Measurements from ENCODE around the gene SEC23IP.

The SEC23IP gene

DNA sequence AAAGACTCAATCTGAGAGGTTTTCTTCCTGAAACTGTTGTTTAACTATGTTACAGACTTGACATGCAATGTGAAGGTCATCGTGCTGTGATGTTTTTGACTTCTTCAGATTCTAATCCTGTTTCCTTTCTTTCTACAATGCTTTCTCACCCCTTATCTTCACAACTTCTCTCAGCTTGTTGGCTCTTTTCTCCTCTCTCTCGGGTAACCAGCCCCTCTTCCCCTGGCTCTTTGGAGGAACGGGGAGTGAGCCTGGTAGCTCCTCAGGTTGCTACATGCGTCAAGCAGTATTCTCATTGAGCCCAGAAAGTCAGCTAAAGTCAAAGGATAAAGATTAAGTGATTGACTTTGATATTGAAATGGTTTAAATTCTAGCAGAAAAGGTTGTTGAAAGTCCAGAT, 40.1 kb downstream of the SEC23IP start:
- DNase-seq, result no peak

DNA sequence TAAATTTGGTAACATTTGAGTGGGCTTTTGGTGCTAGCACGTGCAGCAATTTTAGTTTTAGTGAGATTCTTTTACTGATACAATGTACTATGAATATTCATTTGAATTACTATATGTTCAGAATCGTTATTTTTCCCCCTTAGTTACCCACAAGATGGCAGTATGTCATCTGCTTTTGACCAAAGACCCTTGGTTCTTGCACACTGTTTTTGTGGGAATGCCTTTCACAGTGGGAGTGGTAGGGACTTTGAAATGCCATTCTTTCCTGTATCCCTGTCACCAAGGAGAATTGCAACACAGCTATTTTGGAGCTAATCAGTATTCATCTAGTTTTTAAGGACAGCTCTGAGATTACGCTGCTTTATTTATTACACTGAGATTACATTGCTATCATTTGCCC, 40.6 kb downstream of the SEC23IP start:
- peak in 1 of 56 donors; percentile 11 for DNase-seq

DNA sequence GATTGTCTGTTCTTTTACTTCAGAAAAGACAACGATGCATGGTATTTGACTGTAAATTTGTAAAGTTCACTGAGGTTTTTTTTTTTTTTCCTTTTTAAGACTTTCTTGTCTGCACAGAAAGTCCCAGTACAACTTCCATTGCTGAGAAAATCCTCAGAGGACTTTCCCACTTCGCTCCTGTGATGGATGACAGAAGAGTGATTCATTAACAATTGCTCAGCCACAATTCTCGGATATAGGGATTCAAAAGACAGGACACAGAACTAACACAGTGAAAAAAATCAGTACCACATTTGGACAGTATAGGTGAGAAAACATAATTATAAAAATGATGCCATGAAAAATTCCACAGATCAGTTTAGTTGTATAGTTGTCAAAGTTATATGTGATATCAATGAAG, 48.0 kb downstream of the SEC23IP start:
- no peak for DNase-seq

DNA sequence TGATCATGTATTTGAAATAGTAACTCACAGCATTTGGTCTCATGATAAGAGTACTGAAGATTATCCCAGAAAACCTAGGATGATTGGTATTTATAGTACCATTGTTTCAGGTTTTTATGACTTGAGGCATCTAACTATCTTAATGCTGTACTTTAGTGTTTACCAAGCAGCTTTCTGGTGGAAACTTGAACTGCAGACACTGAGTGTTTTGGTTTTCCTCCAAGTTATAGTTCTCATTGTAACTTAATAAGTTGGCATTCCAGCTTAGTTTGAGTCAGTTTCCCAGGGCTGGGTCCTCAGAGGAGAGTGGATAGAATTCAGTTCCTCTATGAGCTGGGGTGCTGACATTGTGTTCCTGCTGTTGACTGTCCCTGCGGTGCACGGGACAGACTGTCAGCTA, 50.4 kb downstream of the SEC23IP start:
- DNase-seq, result no peak

DNA sequence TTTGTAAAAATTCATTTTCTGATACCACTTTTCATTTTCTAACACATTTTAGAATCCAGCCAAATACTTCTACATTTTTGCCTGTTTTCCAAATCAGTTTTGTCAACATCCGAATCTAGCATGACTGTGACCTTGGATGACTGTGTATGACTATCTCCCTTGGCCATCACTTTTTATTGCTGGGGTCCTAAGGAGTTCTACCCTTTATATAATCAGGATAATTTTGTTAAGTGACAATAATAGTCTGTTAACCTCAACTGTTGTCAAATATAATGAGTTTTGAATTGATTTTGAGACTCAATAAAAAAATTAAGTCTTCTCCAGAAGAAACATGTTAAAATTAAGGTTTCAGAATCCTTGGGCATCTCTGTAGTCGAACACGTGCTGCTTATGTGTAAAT, 53.3 kb downstream of the SEC23IP start:
- DNase-seq, result no peak

DNA sequence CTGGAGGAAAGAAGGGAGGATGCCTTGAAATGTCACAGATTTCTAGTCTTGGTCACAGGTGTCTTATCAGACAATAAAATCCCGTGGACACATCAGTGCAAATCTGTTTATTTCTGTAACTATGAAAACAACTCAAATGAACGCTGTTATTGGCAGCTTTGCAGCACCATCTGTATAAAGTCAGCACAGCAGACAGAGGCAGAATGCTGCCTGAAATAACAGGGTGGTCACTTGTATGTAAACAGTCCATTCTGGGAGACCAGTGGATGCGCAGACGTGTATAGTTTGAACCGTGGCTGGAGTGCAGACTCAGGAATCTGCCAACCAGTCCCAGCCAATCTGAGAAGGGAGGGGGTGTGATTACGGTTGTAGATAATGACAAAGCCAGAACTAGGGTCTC, 54.8 kb downstream of the SEC23IP start:
- DNase-seq, result no peak

DNA sequence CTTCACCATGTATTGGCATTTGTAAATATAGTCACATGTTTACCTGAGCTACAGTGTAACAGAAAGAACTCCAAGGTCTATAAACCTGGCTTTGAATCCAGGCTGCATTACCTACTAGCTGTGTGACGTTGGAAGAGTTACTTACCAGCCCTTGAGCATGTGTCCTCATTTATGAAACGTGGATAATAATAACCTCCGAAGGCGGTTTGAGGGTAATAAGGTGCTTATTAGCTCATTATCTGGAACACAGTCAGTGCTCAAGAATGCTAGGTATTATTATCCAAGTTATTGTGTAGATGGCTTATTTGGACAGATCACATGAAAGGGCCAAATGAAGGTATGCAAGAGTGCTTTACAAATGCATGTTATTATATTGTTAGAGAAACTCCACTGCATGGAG, 64.9 kb downstream of the SEC23IP start:
- DNase-seq, result no peak

DNA sequence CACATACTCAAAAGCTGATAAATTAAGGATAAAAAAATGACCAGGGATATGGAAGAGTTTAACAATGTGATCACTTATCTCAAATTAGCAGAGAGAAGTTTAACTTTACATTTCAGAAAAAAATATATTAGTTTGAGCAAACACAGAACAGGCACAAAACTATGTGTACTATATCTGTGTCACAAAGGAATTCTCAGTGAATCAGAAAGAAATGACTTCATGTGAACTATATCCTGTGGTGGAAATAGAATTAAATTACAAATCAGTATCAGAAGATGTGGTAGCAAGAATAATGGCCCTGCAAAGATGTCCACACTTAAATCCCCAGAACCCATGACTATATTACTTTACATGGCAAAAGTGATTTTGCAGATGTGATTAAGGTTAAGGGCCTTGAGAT, 70.3 kb downstream of the SEC23IP start:
- no peak for DNase-seq

DNA sequence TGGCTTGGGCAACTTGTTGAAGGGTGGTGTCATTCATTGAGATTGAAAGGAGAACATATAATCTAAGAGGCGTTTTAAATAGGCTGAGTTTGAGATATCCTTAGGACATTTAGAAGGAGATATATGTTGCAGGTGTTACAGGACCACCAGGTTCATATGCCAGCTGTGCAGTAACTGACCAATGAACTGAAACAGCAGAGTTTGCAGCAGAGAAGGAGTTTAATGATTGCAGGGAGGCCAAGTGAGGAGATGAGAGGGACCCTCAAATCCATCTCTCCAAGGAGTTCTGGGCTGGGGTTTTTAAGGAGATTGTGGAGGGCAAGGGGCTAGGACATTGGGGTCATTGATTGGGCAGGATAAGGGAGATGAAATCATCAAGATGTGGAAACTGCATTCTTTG, 74.5 kb downstream of the SEC23IP start:
- DNase-seq, result no peak

DNA sequence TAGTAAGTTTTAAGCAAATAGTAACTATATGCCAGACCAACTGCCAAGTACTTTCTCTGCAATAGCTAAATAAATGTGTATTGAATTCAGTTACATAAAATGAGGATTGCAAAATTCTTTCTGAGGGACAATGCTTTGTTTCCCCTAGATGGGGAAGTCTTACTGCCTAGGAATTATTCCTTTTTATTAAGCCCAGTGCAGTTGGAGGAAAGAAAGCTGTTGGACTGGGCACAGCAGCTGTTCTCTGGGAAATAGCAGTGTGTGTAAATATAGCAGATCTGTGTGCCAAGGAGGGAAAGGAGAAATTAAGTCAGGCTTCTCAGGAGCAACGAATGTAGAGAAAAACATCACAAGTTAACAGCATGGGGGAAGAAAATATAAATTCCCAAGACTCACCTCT, 77.1 kb downstream of the SEC23IP start:
- DNase-seq, result peak in 1 of 56 donors; percentile 2

DNA sequence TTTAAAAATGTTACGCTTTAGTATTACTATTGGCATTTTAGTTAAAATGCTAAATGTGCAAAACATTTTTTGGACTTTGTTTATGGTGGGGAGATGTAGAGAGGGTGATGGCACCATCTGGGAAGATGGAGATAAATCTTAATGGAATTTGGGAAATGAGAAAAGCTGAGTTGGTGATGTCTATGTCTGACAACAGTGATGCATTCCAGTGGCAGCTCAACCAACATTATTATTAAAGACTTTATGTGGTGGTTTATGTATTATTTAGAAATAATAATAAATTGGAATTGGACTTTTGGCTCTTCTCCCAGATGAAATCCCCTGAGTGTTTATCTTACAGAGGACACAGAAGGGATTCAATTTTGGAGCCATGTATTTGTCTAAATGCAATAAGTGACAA, 77.6 kb downstream of the SEC23IP start:
- no peak for DNase-seq

DNA sequence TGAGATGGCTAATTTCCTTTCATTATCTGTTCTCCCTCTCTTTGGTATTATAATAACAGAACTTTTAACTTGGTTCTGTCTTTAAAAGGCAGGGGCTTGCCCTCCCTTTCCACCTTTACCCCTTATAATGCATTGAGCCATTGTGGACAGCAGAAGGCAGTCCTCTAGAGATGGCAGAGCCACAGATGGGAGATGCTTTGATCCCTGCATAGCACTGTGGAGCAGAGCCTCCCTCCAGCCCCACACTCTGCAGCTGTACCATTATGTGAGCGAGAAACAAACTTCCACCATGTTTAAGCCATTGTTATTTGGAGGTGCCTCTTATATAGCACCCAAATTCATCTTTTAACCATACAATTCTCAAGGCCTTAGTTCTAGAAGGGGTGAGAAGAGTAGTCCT, 78.4 kb downstream of the SEC23IP start:
- DNase-seq, result no peak

DNA sequence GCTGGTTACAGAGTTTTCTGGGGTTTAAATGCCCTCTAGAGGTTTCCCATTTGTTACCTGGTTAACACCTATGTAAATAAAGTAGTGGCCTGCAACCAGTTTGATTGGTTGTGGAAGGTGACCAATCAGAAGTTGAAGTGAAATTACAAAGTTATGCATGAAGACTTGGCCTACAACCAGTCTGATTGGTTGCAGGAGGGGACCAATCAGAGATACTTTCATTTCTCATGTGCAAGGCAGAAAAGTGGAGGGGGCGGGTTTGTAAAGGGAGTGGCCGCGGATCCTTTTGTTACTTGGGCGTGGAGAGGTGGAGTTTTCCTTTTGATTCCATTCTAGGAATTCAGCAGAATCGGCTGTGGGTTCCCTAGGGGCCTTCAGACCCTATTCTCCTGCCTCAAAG, 80.8 kb downstream of the SEC23IP start:
- no peak for DNase-seq

DNA sequence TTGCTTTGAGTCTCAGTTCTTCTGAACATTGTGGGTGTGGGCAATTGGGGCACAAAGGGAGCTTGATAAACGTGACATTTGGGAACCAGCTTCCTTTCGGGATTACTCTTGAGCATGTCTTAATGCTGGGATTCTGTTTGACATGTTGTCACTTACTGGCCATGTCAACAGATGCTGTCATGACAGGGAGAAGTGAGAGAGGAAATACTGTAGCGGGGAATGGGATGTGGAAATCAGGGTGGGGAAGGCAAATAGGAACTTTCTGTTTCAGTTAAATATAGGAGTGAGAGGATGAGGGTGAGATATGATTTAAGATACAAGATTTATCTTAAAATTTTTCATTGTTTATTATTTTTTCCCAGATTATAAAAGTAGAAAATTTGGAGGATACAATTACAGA, 83.9 kb downstream of the SEC23IP start:
- DNase-seq, result no peak

DNA sequence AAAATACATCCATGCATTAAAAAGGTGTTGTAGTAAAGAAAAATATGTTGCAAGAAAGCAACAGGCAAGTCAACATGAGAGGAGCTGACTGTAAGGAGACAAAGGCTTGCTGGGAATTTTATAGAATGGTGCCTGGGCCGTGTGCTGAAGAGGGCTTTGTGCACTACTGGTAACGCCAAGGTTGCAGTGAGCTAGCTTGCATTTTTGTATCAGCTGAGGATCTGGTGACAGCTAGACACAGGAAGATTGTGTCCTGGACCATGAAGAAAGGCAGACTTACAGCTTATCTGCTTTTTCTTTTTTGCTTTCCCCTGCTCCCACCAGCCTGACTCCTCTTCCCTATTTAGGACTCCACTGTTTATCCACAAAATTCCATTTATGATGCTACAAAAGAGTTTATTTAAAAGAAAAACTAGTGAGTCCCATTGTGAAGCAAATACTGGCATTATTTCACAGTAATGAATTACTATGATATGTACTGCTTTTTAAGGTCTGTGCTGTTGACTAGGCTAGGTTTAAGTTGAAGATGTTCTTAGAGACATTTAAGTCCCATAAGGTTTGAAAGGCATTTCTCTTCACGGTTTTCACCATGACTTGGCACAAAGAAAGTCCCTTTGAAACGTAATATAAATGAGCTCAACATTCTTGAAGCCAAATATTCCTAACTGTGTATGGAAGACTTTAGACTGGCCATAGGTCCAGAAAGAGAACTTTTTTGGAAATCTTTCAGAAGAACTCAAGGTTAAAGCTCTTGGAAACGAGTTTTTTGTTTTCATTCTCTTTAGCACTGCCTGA, 88.6 kb downstream of the SEC23IP start:
- DNase-seq, result no peak

DNA sequence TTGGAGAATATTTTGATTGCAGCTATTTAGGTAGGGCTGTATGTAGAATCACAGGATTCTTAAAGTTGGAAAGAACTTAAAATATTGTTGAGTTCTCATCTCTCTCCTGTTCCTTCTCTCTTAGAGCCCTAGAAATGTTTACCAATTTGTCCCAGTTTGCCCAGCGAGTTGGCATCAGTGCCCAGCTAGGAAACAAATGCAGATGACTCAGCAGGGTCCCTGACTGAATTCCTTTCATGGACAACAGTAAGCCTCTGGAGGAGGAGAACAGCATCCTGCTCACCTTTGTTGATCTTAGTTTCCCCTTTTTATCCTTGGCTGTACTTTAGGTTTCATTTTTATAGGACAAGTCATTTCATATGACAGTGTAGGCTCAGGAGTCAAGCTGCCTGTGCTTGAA, 89.3 kb downstream of the SEC23IP start:
- DNase-seq, result peak in 2 of 56 donors; percentile 1 to 14

DNA sequence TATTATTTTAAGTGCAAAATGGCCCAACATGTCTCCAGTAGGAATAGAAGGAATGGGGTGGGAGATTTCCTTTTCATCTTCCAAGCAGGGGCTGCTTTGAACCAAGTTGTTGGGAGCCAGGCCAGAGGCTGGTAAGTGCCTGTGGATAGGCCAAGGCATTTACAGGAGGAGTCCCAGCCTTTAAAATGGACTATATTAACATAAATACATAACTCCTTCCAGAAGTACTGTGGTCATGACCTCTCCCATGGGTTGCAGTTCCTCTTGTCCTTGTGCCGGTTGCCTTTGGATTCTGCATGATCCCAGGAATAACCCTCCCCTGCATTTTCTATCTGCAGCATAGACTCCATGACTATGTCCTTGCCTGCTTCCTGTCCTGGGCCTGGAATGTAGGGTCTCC, 95.8 kb downstream of the SEC23IP start:
- no peak for DNase-seq

DNA sequence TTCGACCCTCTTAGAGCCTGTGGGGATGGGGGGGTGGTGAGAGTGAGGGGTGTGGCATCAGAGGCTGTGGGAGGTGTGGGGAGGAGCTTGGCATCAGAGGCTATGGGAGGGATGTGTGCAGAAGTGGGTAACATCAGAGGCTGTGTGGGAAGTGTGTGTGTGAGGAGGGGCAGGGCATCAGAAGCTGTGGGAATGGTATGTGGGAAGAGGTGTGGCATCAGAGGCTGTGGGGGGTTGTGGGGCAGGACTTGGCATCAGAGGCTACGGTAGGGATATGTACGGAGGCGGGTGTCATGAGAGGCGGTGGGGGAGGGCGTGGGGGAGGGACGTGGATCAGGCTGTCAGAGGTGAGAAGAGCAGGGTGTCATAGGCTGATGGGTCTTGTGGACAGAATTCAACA, 97.4 kb downstream of the SEC23IP start:
- no peak for DNase-seq

DNA sequence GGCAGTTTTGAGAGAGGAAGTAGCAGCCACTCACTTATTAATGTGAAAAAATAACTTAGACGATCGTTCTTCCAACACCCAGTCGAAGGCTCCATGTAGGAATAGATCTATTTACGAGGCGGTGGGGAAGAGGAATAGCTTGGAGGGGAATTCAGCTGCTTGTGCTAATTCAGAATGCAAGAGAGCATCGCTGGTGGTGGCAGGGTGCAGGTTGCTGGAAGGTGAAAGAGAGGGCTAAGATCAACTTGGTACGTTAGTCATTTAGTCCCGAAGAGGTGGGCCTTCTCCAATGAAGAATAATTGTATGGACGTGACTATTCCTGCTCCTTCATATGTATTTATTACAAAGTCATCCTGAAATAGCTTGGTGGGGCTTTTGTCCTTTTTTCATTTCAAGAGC, 98.5 kb downstream of the SEC23IP start:
- DNase-seq, result no peak

DNA sequence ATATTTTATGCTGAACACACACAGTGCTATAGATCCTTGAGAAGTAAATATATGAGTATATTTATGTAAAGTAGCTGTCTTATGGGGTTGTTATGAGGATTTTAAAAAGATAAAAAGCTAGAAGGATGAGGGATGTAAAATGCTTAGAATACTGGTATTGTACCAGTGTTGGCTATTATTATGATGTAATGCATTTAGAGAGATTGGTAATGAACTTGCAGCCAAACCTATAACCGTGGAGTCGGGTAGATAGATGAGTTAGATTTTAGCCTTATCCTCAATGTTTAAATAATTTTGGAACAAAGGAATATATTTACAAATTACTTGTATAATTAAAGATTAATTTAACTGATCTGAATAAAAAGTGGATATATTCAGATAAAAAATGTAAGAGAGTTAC, 99.3 kb downstream of the SEC23IP start:
- DNase-seq, result no peak

Measured in amygdala (tissue), 56 donors.